Retinal pigment epithelial cell (primary cell): ENCODE measurements around the gene EXOC4.
"Not testable (repeated sequence)": the region's sequence is repeated elsewhere in the genome, so short reads cannot be mapped to it uniquely, and the experiment has no call there.

Source experiments
- DNase-seq: peaks from one replicate; pipeline ENCODE4 v3.0.0-alpha.2; 2010; ENCODE audit warnings: low read depth
- H3K4me3 ChIP-seq: 2 replicates; pipeline ENCODE4 v1.5.1; 2011; ENCODE audit warnings: mild to moderate bottlenecking, low read length, control low read depth, moderate library complexity
- TF ChIP-seq, protein P1 (sequence below): conservative IDR thresholded peaks from 2 replicates; pipeline ENCODE4 v1.5.1; 2011; ENCODE audit warnings: low read depth, low read length, control low read depth, inconsistent platforms

Gene EXOC4

DNA sequence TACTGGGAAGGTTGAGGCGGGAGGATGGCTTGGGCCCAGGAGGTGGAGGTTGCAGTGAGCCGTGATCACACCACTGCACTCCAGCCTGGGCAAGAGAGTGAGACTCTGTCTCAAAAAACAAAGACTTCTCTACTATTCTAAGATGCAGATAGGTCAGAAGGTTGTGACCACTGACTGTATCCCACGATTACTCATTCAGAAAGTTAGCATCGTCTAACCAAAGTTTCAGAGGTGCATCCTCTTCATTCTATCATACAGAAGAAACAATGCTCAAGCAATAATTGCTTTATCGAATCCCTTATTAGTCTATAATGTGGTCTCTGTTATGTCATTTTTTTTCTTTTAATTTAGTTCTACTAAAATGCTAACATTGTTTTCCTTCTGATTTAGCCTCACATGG is 525.6 kb downstream of the EXOC4 start:
- TF ChIP-seq, protein P1, sequence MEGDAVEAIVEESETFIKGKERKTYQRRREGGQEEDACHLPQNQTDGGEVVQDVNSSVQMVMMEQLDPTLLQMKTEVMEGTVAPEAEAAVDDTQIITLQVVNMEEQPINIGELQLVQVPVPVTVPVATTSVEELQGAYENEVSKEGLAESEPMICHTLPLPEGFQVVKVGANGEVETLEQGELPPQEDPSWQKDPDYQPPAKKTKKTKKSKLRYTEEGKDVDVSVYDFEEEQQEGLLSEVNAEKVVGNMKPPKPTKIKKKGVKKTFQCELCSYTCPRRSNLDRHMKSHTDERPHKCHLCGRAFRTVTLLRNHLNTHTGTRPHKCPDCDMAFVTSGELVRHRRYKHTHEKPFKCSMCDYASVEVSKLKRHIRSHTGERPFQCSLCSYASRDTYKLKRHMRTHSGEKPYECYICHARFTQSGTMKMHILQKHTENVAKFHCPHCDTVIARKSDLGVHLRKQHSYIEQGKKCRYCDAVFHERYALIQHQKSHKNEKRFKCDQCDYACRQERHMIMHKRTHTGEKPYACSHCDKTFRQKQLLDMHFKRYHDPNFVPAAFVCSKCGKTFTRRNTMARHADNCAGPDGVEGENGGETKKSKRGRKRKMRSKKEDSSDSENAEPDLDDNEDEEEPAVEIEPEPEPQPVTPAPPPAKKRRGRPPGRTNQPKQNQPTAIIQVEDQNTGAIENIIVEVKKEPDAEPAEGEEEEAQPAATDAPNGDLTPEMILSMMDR = no peak
- H3K4me3 ChIP-seq = no peak overlapping the region
- no peak for DNase-seq

GRCh38 chr7:133779538-133779937 is 526.7 kb downstream of the EXOC4 start:
- H3K4me3 ChIP-seq, DNase-seq: not testable (repeated sequence)

GRCh38 chr7:133780912-133781311 is 528.0 kb downstream of the EXOC4 start:
- no peak for DNase-seq
- TF ChIP-seq, protein P1 = no peak
- H3K4me3 ChIP-seq = no peak overlapping the region

- H3K4me3 ChIP-seq = no peak overlapping the region
- TF ChIP-seq, protein P1 = no peak
- DNase-seq = no peak
Observed at GRCh38 chr7:133781486-133782090, 528.7 kb downstream of the EXOC4 start.

GRCh38 chr7:133782470-133782869 is 529.6 kb downstream of the EXOC4 start:
- no peak for DNase-seq
- no peak overlapping the region for H3K4me3 ChIP-seq
- TF ChIP-seq, protein P1 = no peak

DNA sequence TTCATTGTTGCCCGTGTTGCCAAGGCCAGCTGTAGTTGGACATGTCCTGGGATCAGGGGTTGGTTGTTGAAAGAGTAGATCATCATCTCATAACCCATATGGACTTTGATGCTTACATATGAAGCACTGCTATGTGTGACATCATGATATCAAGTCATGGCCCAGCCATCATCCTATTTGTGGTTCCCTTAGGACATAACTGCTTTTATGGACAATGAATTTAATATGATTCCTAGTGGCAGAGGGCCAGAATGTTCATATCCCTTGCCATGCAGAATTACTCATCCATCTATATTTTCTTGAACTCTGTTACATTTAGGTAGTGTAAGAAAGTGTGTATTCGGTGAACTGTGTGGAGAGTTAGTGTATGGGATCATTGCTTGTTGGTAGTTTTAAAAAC is 530.4 kb downstream of the EXOC4 start:
- DNase-seq = no peak
- TF ChIP-seq, protein P1 = no peak
- H3K4me3 ChIP-seq = no peak overlapping the region

- TF ChIP-seq, protein P1 = no peak
- no peak overlapping the region for H3K4me3 ChIP-seq
- DNase-seq = no peak
Observed at GRCh38 chr7:133784486-133785001, 531.7 kb downstream of the EXOC4 start.
